ENCODE data around the gene TMEM208.
A peak's percentile ranks its signal among the peaks of the same experiment; 100 is the strongest.

The TMEM208 gene

GRCh38 chr16:67226804-67227566 lies at the start of gene TMEM208:
TSS of gene TMEM208 (plus strand) at chr16:67227130. CDS start at chr16:67227219, 89 bp downstream.
- DNase-seq = peak; percentile 98

- DNase-seq = peak; percentile 58
Measured at GRCh38 chr16:67177743-67178699, 48.9 kb upstream of the TMEM208 start.

DNA sequence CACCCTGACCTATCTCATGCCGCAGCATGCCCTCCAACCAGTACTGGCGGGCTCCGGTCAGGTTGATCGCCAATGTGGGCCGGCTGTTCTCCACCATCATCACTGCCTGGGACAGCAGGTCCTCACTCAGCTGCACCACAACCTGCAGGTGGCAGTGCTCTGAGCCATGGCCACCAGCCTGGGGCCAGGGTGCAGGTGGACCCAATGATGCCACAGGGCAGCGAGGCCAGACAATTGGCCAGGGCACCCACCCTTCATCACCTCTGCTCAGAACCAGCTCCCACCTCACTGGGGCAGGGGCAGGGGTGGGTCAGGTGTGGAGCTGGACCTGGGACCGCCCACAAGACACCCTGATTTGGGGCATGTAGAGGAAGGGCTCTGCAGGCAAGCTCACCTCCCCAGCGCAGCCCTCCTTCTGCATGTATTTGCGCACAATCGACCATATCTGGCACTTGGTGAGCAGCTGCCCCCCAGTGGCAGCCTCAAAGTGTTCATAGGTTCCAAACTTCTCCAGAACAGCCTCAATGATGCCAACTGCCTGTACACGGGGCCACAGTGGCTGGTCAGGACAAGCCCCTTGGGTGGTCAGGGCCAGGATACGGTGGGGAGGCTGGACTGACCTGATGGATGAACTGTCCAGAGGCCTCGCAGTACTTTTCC lies 47.4 kb upstream of the TMEM208 start:
- DNase-seq = no peak

- DNase-seq = no peak
Measured at GRCh38 chr16:67180166-67180565, 46.8 kb upstream of the TMEM208 start.

- no peak for DNase-seq
Measured at GRCh38 chr16:67181346-67181745, 45.6 kb upstream of the TMEM208 start.

- no peak for DNase-seq
Measured at GRCh38 chr16:67182288-67182687, 44.6 kb upstream of the TMEM208 start.

- no peak for DNase-seq
Measured at GRCh38 chr16:67183284-67183626, 43.7 kb upstream of the TMEM208 start.

DNA sequence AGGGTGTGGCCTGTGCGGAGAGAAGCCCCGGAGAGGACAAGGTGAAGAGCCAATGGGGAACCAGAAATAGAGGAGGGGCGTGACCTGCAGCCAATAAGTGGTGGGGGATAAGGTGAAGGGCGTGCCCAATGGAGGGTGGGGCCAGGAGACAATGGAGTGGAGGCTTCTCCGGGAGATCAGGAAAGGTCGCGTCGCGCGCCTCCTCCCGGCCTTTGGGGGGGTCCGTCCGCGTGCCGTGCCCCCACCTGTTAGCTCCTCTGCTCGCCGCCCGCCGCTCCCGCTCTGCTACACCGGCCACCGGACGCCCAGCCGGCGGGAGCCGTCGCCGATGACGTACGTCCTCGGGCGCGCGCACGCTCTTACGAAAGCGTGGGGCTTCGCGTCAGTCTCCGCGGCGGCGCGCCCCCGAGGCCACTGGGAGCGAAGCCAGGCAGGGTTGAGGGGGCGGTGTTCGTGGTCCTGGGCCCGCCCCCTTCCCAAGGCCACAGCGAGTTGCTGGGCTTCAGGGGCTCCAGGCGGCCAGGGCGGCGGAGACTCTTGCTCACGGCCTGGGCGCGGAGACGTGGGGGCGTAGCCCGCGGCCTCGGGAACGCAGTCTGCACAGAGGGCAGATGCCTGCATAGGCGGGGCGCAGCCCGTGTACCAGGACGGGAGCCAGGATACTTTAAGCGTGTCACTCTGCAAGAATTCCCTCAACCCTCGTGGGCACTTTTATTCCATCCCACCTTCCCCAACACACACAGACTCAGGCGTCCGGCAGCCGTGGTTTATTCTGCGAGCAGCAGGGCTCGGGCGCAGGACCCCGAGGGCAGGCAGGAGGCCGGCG lies 43.1 kb upstream of the TMEM208 start, which contains the start of gene MATCAP1:
MATCAP1 (minus strand) TSS at position 337 of the 826 bp plus-strand sequence. CDS start 3,353 bp downstream, outside the sequence.
- peak; percentile 95 for DNase-seq

GRCh38 chr16:67184453-67184994 lies 42.4 kb upstream of the TMEM208 start:
- no peak for DNase-seq

GRCh38 chr16:67184995-67185650 lies 41.8 kb upstream of the TMEM208 start:
- DNase-seq = peak; percentile 87

GRCh38 chr16:67185651-67186134 lies 41.2 kb upstream of the TMEM208 start:
- no peak for DNase-seq

DNA sequence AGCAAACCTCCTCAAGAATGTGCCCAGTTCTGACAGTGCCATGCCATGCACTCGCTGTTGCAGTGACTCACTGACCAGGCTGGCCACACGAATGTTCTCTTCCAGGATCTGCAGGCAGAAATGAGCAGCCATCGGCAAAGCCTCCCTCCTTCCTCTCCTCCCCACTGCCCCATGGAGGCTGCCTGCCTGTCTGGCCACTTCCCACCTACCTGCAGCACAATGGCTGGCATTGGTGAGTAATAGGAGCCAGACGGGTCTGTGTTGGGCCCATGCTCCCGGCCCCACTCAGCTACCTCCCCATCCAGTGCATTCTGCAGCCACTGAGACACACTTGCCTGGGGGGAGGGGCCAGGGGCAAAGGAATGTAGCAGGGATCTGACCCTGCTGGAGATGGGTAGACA lies 40.4 kb upstream of the TMEM208 start:
- no peak for DNase-seq

DNA sequence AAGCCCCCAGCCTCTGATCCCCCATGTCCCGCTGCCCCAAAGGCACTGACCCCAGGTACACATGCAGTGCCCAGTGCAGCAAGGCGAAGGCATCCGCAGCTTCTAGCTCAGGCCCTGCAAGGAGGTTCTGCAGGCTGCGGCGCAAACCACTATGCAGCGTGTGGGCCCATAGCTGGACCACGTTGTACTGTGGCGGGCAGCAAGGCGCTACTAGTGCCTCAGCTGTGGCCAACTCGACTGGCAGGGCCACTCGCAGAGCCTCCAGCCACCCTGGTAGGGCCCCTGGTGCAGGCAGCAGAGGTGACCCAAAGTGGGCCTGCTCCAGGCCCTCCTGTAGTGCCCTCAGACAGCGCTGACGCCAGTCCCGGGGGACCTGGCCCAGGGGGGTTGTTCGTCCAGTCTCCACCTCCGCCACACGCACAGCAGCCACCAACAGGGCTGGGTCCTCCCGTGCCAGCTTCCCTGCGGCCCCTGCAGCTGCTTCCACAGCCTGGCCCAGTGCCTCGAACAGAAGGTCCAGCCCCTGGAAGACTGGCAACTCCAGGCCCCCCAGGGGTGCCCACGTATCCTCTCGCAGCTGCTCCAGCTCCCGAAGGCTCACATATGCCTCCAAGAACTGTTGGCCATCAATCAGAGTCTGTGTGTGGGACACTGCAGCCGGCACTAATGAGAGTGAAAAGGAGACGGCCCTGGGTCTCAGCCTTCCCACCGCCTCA lies 39.6 kb upstream of the TMEM208 start:
- DNase-seq = no peak

GRCh38 chr16:67188323-67188722 lies 38.6 kb upstream of the TMEM208 start:
- DNase-seq = no peak

- DNase-seq = no peak
Measured at GRCh38 chr16:67188798-67189197, 38.1 kb upstream of the TMEM208 start.

DNA sequence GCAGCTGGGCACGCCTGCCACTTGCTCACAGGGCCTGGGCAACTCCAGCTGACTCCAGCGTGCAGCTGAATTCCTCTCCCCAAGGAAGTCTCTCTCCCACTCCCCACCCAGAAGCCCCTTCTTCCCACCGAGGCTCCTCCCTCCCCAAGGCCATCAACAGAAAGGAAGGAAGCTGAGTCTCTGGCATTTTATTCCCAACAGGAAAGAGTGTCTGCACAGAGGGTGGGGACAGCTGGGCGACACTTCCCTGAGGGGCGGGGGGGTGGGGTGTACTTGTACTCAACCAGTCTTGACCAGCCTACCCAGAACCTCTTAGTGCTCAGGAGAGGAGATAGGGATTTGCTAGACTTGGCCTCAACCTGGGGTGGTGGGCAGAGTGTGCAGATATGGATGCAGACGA lies 36.9 kb upstream of the TMEM208 start, which contains the start of gene EXOC3L1:
EXOC3L1 (minus strand) TSS at position 96 of the 400 bp plus-strand sequence. CDS start 460 bp downstream, outside the sequence.
- DNase-seq = no peak

DNA sequence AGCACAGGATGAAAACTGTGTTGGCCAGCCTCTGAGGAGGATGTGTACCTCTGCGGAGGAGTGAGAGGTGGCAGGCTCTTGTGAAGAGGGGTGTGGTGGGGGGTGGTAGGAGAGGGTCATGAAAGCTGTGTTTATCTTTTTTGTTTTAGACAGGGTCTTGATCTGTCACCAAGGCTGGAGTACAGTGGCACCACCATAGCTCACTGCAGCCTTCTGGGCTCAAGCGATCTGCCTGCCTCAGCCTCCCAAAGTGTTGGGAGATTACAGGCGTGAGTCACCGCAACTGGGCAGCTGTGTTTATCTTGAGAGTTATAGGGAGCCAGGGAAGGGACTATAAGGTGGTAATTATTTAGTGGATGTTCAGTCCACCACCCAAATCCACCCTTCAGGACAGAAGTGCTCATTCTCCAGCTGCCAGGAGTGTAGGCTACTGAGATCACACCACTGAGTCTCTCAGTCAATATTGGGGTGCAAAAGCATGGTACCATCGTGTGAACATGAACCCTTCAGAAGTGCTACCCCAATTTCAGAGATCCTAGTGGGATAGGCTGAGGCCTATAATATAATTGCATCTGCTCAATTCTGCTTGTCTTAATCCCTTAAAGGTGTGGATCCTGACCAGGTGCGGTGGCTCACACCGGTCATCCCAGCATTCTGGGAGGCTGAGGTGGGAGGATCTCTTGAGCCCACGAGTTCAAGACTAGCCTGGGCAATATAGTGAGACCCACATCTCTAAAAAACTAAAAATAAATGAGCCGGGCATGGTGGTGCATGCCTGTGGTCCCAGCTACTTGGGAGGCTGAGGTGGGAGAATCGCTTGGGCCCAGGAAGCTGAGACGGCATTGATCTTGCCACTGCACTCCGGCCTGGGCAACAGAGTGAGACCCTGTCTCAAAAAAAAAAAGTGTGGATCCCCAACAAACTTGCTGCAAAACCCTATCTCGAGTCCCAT lies 36.2 kb upstream of the TMEM208 start:
- DNase-seq = no peak

DNA sequence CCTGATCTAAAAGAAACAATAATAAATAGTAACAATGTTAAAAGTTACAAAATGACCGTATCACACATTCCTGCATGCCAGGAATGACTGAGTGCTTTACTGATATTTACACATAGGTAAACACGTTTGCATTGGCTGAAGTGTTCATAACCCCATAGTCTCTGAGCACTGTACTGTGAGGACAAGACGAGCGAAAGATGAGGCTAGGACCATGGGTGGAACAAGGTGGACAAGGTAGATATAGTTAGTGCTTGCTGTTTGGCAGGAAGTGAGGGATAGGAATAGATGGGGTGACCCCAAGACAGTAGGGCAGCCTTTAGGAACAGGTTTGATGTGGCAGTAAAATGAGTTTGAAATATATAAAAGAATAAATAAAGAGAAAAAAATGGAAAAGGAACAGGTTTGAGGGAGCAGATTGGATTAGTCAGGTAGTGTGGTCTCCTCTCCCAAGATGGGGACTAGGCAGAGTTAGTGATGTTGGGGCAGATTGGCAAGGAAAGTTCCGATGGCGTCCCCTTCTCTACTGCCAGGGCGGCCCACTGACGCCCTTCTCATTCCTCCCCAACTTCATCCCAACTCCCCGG lies 35.4 kb upstream of the TMEM208 start:
- no peak for DNase-seq
